HCT116 (cell line): Measurements from ENCODE around the gene ZNF575. TPM values are rescaled to one million over a fixed set of nuclear protein-coding genes. Genes with fewer than 3 reads are reported as not detected.

ENCODE experiments used
- ATAC-seq: fragments of 200-7000 bp; cut with Tn5 transposase; 2 replicates; pipeline ENCODE4 v1.9.1; 2020; ENCODE audit warnings: mild to moderate bottlenecking, moderate library complexity
- BruUV-seq: library from RNA; stranded (reverse); fragments of 400-500 nt; replicated peaks from 2 replicates; lab custom pipeline; 2021; lab: Mats Ljungman, UMichigan
- CTCF ChIA-PET: fragments of 300-600 bp; sonication (Branson Sonifier 250); formaldehyde crosslinking; loops from one replicate; lab custom pipeline; 2021; ENCODE audit warnings: antibody characterized with exemption; lab: Charles Lee
- POLR2A ChIA-PET: fragments of 300-600, 350-600 bp; sonication (Branson Sonifier 250); formaldehyde crosslinking; loops from one replicate; lab custom pipeline; 2021; ENCODE audit warnings: antibody characterized with exemption; lab: Charles Lee
- RAD21 ChIA-PET, 2 experiments: fragments of 300-600 bp; sonication (Branson Sonifier 250); formaldehyde crosslinking; loops; one replicate each; lab custom pipeline; 2023; ENCODE audit warnings: low total read pairs in 2 of 2; ENCODE audit not compliant: uncharacterized antibody in 2 of 2, unreplicated experiment in 2 of 2, low non-redundant PET in 1 of 2; lab: Charles Lee
- DNase-seq: peaks from one replicate; pipeline ENCODE4 v3.0.0-alpha.2; 2010; ENCODE audit warnings: low read depth, low spot score
- H2AFZ ChIP-seq: fragments of 200-600 bp; shearing (Covaris generic), sonication (generic); 2 replicates; pipeline ENCODE4 v1.6.1; 2017; ENCODE audit warnings: low read depth, mixed run types, mixed read lengths, antibody characterized with exemption, low read length; ENCODE audit not compliant: poor library complexity, severe bottlenecking
- H3K27ac ChIP-seq: 2 replicates; pipeline ENCODE4 v1.5.1; 2012; ENCODE audit warnings: low read depth, low read length
- H3K27me3 ChIP-seq: fragments of 200-600 bp; sonication (generic); 2 replicates; pipeline ENCODE4 v1.6.1; 2016; ENCODE audit warnings: mixed run types, low read length, mixed read lengths; ENCODE audit not compliant: insufficient read depth
- H3K36me3 ChIP-seq, 2 experiments: fragments of 200-500 bp in 1 of 2; fragments of 200-600 bp in 1 of 2; sonication (Bioruptor generic) in 1 of 2; sonication (generic) in 1 of 2; 2 replicates each; pipeline versions ENCODE4 v1.5.1 to v1.6.1; 2014 to 2016; ENCODE audit warnings: low read length in 2 of 2, inconsistent platforms in 1 of 2, mixed read lengths in 1 of 2, mixed run types in 1 of 2; ENCODE audit not compliant: insufficient read depth in 2 of 2, control insufficient read depth in 1 of 2
- H3K4me1 ChIP-seq, 2 experiments: fragments of 200-600 bp in 1 of 2; sonication (generic) in 1 of 2; 2 replicates each; pipeline versions ENCODE4 v1.5.1 to v1.6.1; 2012 to 2017; ENCODE audit warnings: low read length in 2 of 2, inconsistent platforms in 1 of 2, mild to moderate bottlenecking in 1 of 2, mixed read lengths in 1 of 2, mixed run types in 1 of 2, moderate library complexity in 1 of 2; ENCODE audit not compliant: insufficient read depth in 2 of 2, control insufficient read depth in 1 of 2
- H3K4me2 ChIP-seq: fragments of 200-600 bp; sonication (generic); 2 replicates; pipeline ENCODE4 v1.6.1; 2017; ENCODE audit warnings: mixed run types, low read length, mixed read lengths
- H3K4me3 ChIP-seq, 2 experiments: fragments of 200-600 bp in 1 of 2; sonication (generic) in 1 of 2; replicated peaks in 1 of 2; 2 replicates each; pipeline ENCODE4 v1.5.1; 2011 to 2016; ENCODE audit warnings: low read length in 2 of 2, control low read depth in 1 of 2, low read depth in 1 of 2, mild to moderate bottlenecking in 1 of 2, mixed read lengths in 1 of 2, mixed run types in 1 of 2
- H3K79me2 ChIP-seq: fragments of 200-600 bp; sonication (generic); 2 replicates; pipeline ENCODE4 v1.6.1; 2017; ENCODE audit warnings: mild to moderate bottlenecking, mixed run types, low read length, moderate library complexity, mixed read lengths; ENCODE audit not compliant: insufficient read depth
- H3K9ac ChIP-seq: fragments of 200-600 bp; sonication (generic); 2 replicates; pipeline ENCODE4 v1.6.1; 2016; ENCODE audit warnings: low read length, mixed read lengths
- H3K9me2 ChIP-seq: fragments of 200-600 bp; sonication (generic), shearing (Covaris generic); 2 replicates; pipeline ENCODE4 v1.6.1; 2017; ENCODE audit warnings: mixed run types, mild to moderate bottlenecking, moderate library complexity; ENCODE audit not compliant: insufficient read depth
- H3K9me3 ChIP-seq, 2 experiments: fragments of 200-500 bp in 1 of 2; fragments of 200-600 bp in 1 of 2; sonication (Bioruptor generic) in 1 of 2; sonication (generic) in 1 of 2; 2 replicates each; pipeline ENCODE4 v1.6.1; 2014 to 2017; ENCODE audit warnings: low read length in 2 of 2, mixed read lengths in 2 of 2, inconsistent platforms in 1 of 2, low read depth in 1 of 2, mild to moderate bottlenecking in 1 of 2, mixed run types in 1 of 2, moderate library complexity in 1 of 2; ENCODE audit not compliant: control insufficient read depth in 1 of 2, insufficient read depth in 1 of 2
- H4K20me1 ChIP-seq: fragments of 200-600 bp; sonication (generic), shearing (Covaris generic); 2 replicates; pipeline ENCODE4 v1.6.1; 2017; ENCODE audit warnings: mixed run types, mild to moderate bottlenecking, moderate library complexity; ENCODE audit not compliant: insufficient read depth
- ATF3 ChIP-seq: IDR thresholded peaks from 2 replicates; pipeline ENCODE4 v1.6.1; 2012
- CEBPB ChIP-seq: IDR thresholded peaks from 2 replicates; pipeline ENCODE4 v1.6.1; 2012; ENCODE audit warnings: low read depth
- EGR1 ChIP-seq: IDR thresholded peaks from 2 replicates; pipeline ENCODE4 v1.6.1; 2012; ENCODE audit warnings: low read depth
- ELF1 ChIP-seq: IDR thresholded peaks from 2 replicates; pipeline ENCODE4 v1.6.1; 2012; ENCODE audit warnings: low read depth, borderline replicate concordance
- FOSL1 ChIP-seq: IDR thresholded peaks from 2 replicates; pipeline ENCODE4 v1.6.1; 2012; ENCODE audit warnings: low read depth
- MAX ChIP-seq: IDR thresholded peaks from 2 replicates; pipeline ENCODE4 v1.6.1; 2012
- POLR2A ChIP-seq: IDR thresholded peaks from 2 replicates; pipeline ENCODE4 v1.7.0; 2011; ENCODE audit warnings: borderline replicate concordance; ENCODE audit not compliant: insufficient read depth, insufficient read length; ENCODE audit errors: extremely low read depth
- POLR2AphosphoS5 ChIP-seq: IDR thresholded peaks from 2 replicates; pipeline ENCODE4 v1.6.1; 2011; ENCODE audit warnings: mild to moderate bottlenecking, low read depth, low read length, moderate library complexity
- RAD21 ChIP-seq: IDR thresholded peaks from 2 replicates; pipeline ENCODE4 v1.6.1; 2012; ENCODE audit warnings: low read depth, mild to moderate bottlenecking
- SIN3A ChIP-seq: IDR thresholded peaks from 2 replicates; pipeline ENCODE4 v1.6.1; 2012; ENCODE audit warnings: low read depth
- SP1 ChIP-seq: IDR thresholded peaks from 2 replicates; pipeline ENCODE4 v1.6.1; 2012; ENCODE audit warnings: low read depth
- SRF ChIP-seq: IDR thresholded peaks from 2 replicates; pipeline ENCODE4 v1.6.1; 2012; ENCODE audit warnings: low read depth
- TCF7L2 ChIP-seq: IDR thresholded peaks from 2 replicates; pipeline ENCODE4 v1.7.0; 2011; ENCODE audit warnings: borderline replicate concordance, inconsistent platforms; ENCODE audit not compliant: insufficient read depth, insufficient read length; ENCODE audit errors: extremely low read depth
- ZNF274 ChIP-seq: fragments of 200-500 bp; sonication (Bioruptor generic); IDR thresholded peaks from 2 replicates; pipeline ENCODE4 v1.6.1; 2014; ENCODE audit warnings: mild to moderate bottlenecking, low read depth, low read length, inconsistent platforms
- intact Hi-C: fragments of 100-400 bp; cut with micrococcal nuclease; formaldehyde crosslinking; loops from 2 replicates; pipeline ENCODE4 v1.10.0; 2022
- total RNA-seq: library from RNA; stranded (reverse); gene quantifications from one replicate; pipeline ENCODE4 v1.2.1, GENCODE V29; 2021; ENCODE audit not compliant: unreplicated experiment
- TF ChIP-seq, protein P1 (sequence below): IDR thresholded peaks from 2 replicates; pipeline ENCODE4 v1.6.1; 2012; ENCODE audit warnings: low read depth
- TF ChIP-seq, protein P2 (sequence below), 3 experiments: fragments of 200-600 bp in 1 of 3; sonication (generic) in 1 of 3; IDR thresholded peaks in 2 of 3; conservative IDR thresholded peaks in 1 of 3; 2 replicates each; pipeline ENCODE4 v1.5.1; 2012 to 2017; ENCODE audit warnings: low read depth in 2 of 3, low read length in 2 of 3, antibody characterized with exemption in 1 of 3, borderline replicate concordance in 1 of 3, control low read depth in 1 of 3, mild to moderate bottlenecking in 1 of 3, mixed read lengths in 1 of 3, mixed run types in 1 of 3, moderate library complexity in 1 of 3; ENCODE audit not compliant: insufficient read depth in 1 of 3

Gene ZNF575
- total RNA-seq, 1 experiment from 2014 or later: 1.9 TPM

GRCh38 chr19:43495082-43495481 is 37.9 kb upstream of the ZNF575 start (continued):
- TF ChIP-seq, protein P1, sequence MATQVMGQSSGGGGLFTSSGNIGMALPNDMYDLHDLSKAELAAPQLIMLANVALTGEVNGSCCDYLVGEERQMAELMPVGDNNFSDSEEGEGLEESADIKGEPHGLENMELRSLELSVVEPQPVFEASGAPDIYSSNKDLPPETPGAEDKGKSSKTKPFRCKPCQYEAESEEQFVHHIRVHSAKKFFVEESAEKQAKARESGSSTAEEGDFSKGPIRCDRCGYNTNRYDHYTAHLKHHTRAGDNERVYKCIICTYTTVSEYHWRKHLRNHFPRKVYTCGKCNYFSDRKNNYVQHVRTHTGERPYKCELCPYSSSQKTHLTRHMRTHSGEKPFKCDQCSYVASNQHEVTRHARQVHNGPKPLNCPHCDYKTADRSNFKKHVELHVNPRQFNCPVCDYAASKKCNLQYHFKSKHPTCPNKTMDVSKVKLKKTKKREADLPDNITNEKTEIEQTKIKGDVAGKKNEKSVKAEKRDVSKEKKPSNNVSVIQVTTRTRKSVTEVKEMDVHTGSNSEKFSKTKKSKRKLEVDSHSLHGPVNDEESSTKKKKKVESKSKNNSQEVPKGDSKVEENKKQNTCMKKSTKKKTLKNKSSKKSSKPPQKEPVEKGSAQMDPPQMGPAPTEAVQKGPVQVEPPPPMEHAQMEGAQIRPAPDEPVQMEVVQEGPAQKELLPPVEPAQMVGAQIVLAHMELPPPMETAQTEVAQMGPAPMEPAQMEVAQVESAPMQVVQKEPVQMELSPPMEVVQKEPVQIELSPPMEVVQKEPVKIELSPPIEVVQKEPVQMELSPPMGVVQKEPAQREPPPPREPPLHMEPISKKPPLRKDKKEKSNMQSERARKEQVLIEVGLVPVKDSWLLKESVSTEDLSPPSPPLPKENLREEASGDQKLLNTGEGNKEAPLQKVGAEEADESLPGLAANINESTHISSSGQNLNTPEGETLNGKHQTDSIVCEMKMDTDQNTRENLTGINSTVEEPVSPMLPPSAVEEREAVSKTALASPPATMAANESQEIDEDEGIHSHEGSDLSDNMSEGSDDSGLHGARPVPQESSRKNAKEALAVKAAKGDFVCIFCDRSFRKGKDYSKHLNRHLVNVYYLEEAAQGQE: no peak
- TF ChIP-seq POLR2AphosphoS5 (no peak), ATF3 (no peak)

DNA sequence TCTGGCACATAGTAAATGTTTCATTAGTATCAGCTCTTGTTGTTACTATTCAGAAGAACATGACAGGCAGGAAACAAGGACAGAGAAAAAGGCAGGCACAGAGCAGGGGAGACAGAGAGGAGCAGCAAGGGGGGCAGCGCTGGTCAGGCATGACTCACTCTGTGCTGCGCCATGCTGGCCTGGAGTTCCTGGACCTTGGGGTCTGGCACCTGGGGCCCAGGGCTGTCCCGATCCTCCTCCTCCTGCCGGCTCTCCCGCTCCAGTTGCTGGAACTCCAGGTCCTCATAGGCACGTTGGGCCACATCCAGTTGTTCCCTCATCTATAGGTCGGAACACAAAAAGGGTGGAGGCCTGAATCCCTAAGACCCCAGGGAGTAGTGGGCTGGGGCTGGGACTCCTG is 36.0 kb upstream of the ZNF575 start:
- no peak overlapping the region for H3K4me3 ChIP-seq
- H2AFZ ChIP-seq: no peak overlapping the region
- POLR2A ChIA-PET: no interaction called here
- intact Hi-C loops: no loop called here
- no peaks in the 10 kb centered on the region for H3K4me1 ChIP-seq
- CTCF ChIA-PET: no interaction called here
- DNase-seq (no peak), ATAC-seq (no peak)
- no peaks in the 10 kb centered on the region for H3K79me2 ChIP-seq
- no TSS peak for BruUV-seq
- H3K4me2 ChIP-seq: no peak overlapping the region
- H3K36me3 ChIP-seq: peaks cover 0 to 5% of the 10 kb centered on the region in 2 experiments; a peak in 2 of 4 replicates
- H3K9ac ChIP-seq: no peak overlapping the region
- no peaks in the 10 kb centered on the region for H3K9me2 ChIP-seq
- RAD21 ChIA-PET: no interaction called here
- H4K20me1 ChIP-seq: no peaks in the 10 kb centered on the region
- no peak overlapping the region for H3K27ac ChIP-seq
- no peaks in the 10 kb centered on the region for H3K27me3 ChIP-seq
- no peaks in the 10 kb centered on the region for H3K9me3 ChIP-seq
- no peak for TF ChIP-seq POLR2A
- TF ChIP-seq CEBPB: no peak
- no peak for TF ChIP-seq ZNF274
- TF ChIP-seq EGR1: no peak
- TF ChIP-seq POLR2AphosphoS5: no peak
- TF ChIP-seq, protein P2, sequence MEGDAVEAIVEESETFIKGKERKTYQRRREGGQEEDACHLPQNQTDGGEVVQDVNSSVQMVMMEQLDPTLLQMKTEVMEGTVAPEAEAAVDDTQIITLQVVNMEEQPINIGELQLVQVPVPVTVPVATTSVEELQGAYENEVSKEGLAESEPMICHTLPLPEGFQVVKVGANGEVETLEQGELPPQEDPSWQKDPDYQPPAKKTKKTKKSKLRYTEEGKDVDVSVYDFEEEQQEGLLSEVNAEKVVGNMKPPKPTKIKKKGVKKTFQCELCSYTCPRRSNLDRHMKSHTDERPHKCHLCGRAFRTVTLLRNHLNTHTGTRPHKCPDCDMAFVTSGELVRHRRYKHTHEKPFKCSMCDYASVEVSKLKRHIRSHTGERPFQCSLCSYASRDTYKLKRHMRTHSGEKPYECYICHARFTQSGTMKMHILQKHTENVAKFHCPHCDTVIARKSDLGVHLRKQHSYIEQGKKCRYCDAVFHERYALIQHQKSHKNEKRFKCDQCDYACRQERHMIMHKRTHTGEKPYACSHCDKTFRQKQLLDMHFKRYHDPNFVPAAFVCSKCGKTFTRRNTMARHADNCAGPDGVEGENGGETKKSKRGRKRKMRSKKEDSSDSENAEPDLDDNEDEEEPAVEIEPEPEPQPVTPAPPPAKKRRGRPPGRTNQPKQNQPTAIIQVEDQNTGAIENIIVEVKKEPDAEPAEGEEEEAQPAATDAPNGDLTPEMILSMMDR (IDR thresholded peaks at IDR 0.05 in 2 of 3, conservative IDR thresholded peaks at IDR 0.05 in 1 of 3; ENCODE audit: borderline replicate concordance in 1 of 3, insufficient read depth in 1 of 3, low read depth in 2 of 3, low read length in 2 of 3): no peak
- no peak for TF ChIP-seq SP1
- TF ChIP-seq, protein P1: no peak
- TF ChIP-seq ATF3: no peak
- TF ChIP-seq ELF1: no peak
- no peak for TF ChIP-seq MAX
- TF ChIP-seq SRF: no peak
- no peak for TF ChIP-seq RAD21
- no peak for TF ChIP-seq TCF7L2
- TF ChIP-seq FOSL1: no peak
- no peak for TF ChIP-seq SIN3A
